Measurements from ENCODE around the gene NFYC.

Gene NFYC

GRCh38 chr1:40652468-40652867, 39.0 kb upstream of the NFYC start:
- CTCF ChIA-PET, result interaction anchor here (0.6 to 0.9 kb wide), 2 partner anchors 14 to 122 kb away, joined by 3 read pairs; no protein-coding TSS in a partner anchor
- Histone ChIP-seq H3K27ac (ENCODE audit: extremely low read depth, low read depth, low read length) (no peak overlapping the region), H3K4me1 (ENCODE audit: control insufficient read depth, insufficient read depth, low read length) (no peaks in the 10 kb centered on the region), H3K4me3 (ENCODE audit: low read depth, low read length) (no peak overlapping the region), H3K36me3 (ENCODE audit: control insufficient read depth in 2 of 2, insufficient read depth in 1 of 2, low read length in 2 of 2) (no peaks in the 10 kb centered on the region), H3K9me3 (ENCODE audit: control insufficient read depth, insufficient read depth, low read depth, low read length) (no peaks in the 10 kb centered on the region)
- no peak for TF ChIP-seq OSR2 (tag by site-specific recombination; IDR thresholded peaks at IDR 0.05)
- TF ChIP-seq ZNF530 (tag by site-specific recombination; IDR thresholded peaks at IDR 0.05; ENCODE audit: low read depth), result no peak
- TF ChIP-seq ZBTB8A (tag by site-specific recombination; IDR thresholded peaks at IDR 0.05), result no peak
- no peak for TF ChIP-seq INSM2 (tag by site-specific recombination; IDR thresholded peaks at IDR 0.05)
- no peak for TF ChIP-seq ZNF529 (tag by site-specific recombination; IDR thresholded peaks at IDR 0.05; ENCODE audit: insufficient replicate concordance)
- no peak for TF ChIP-seq ZNF658 (tag by site-specific recombination; IDR thresholded peaks at IDR 0.05)
- TF ChIP-seq ZNF223 (tag by site-specific recombination; IDR thresholded peaks at IDR 0.05), result no peak
- TF ChIP-seq IKZF3 (tag by site-specific recombination; IDR thresholded peaks at IDR 0.05), result no peak
- TF ChIP-seq ZNF426 (tag by site-specific recombination; IDR thresholded peaks at IDR 0.05), result no peak
- TF ChIP-seq ZNF175 (tag by site-specific recombination; IDR thresholded peaks at IDR 0.05), result no peak
- no peak for TF ChIP-seq ZFP37 (tag by site-specific recombination; IDR thresholded peaks at IDR 0.05)
- no peak for TF ChIP-seq ZNF350 (tag by site-specific recombination; IDR thresholded peaks at IDR 0.05)
- TF ChIP-seq ZNF670 (tag by site-specific recombination; IDR thresholded peaks at IDR 0.05; ENCODE audit: low read depth), result no peak
- POLR2A ChIA-PET, result no interaction called here

- H3K4me1 ChIP-seq (ENCODE audit: control insufficient read depth, insufficient read depth, low read length), result no peaks in the 10 kb centered on the region
- POLR2A ChIA-PET, result no interaction called here
- no peaks in the 10 kb centered on the region for H3K9me3 ChIP-seq (ENCODE audit: control insufficient read depth, insufficient read depth, low read depth, low read length)
- H3K36me3 ChIP-seq (ENCODE audit: control insufficient read depth in 2 of 2, insufficient read depth in 1 of 2, low read length in 2 of 2), result no peaks in the 10 kb centered on the region
- CTCF ChIA-PET, result interaction anchor here (0.9 to 1.2 kb wide), 2 partner anchors 16 to 122 kb away, joined by 3 read pairs; no protein-coding TSS in a partner anchor
- H3K4me3 ChIP-seq (ENCODE audit: low read depth, low read length), result no peak overlapping the region
- no peak overlapping the region for H3K27ac ChIP-seq (ENCODE audit: extremely low read depth, low read depth, low read length)
- TF ChIP-seq ZNF37A (tag by site-specific recombination; IDR thresholded peaks at IDR 0.05) (no peak), ZNF146 (tag by site-specific recombination; IDR thresholded peaks at IDR 0.05) (no peak), ZNF184 (tag by site-specific recombination; IDR thresholded peaks at IDR 0.05) (no peak), HOXD13 (CRISPR knock-in tag; IDR thresholded peaks at IDR 0.05; ENCODE audit: borderline replicate concordance) (no peak), ZXDB (tag by site-specific recombination; IDR thresholded peaks at IDR 0.05) (no peak), KLF8 (tag by site-specific recombination; IDR thresholded peaks at IDR 0.05) (no peak), ZNF558 (tag by site-specific recombination; IDR thresholded peaks at IDR 0.05) (no peak), ZNF394 (tag by site-specific recombination; IDR thresholded peaks at IDR 0.05; ENCODE audit: borderline replicate concordance) (no peak), GLI2 (tag by site-specific recombination; IDR thresholded peaks at IDR 0.05; ENCODE audit: borderline replicate concordance, low read depth) (no peak), HOXA7 (CRISPR knock-in tag; IDR thresholded peaks at IDR 0.05; ENCODE audit: borderline replicate concordance) (no peak), OSR2 (tag by site-specific recombination; IDR thresholded peaks at IDR 0.05) (no peak), ZBTB49 (tag by site-specific recombination; IDR thresholded peaks at IDR 0.05; ENCODE audit: low read depth) (no peak), ZNF221 (tag by site-specific recombination; IDR thresholded peaks at IDR 0.05; ENCODE audit: borderline replicate concordance) (no peak), ZNF280D (tag by site-specific recombination; IDR thresholded peaks at IDR 0.05) (no peak), ZBTB6 (tag by site-specific recombination; IDR thresholded peaks at IDR 0.05) (no peak), SP3 (tag by site-specific recombination; IDR thresholded peaks at IDR 0.05) (no peak)
These were observed 38.5 kb upstream of the NFYC start for GRCh38 chr1:40652979-40653378.

All from HEK293 (cell line).